HepG2 (cell line): Measurements from ENCODE around the gene MORN1. TPM values are rescaled to one million over a fixed set of nuclear protein-coding genes. Genes with fewer than 3 reads are reported as not detected.
A peak's percentile ranks its signal among the peaks of the same experiment; 100 is the strongest.

Experiments used
- FOSL1 ChIP-seq: sonication (generic); formaldehyde crosslinking; IDR thresholded peaks from 2 replicates; pipeline ENCODE4 v1.9.0; 2021; ENCODE audit warnings: missing genetic modification reagents, borderline replicate concordance
- GTF3A ChIP-seq: sonication (generic); formaldehyde crosslinking; conservative IDR thresholded peaks from 2 replicates; pipeline ENCODE4 v1.4.0; 2020; ENCODE audit warnings: mild to moderate bottlenecking, missing genetic modification reagents
- HNRNPK ChIP-seq: fragments of 200-400 bp; formaldehyde crosslinking; IDR thresholded peaks from 2 replicates; pipeline ENCODE4 v1.6.1; 2018; ENCODE audit warnings: low read length, low read depth, moderate library complexity, mild to moderate bottlenecking; ENCODE audit not compliant: poor library complexity, severe bottlenecking
- HNRNPLL ChIP-seq: fragments of 200-400 bp; formaldehyde crosslinking; IDR thresholded peaks from 2 replicates; pipeline ENCODE4 v1.6.1; 2017; ENCODE audit warnings: mild to moderate bottlenecking, low read depth, low read length; ENCODE audit not compliant: poor library complexity, severe bottlenecking
- IKZF1 ChIP-seq: fragments of 450-650 bp; IDR thresholded peaks from 2 replicates; pipeline ENCODE4 v1.7.1; 2016
- KLF13 ChIP-seq: sonication (generic); formaldehyde crosslinking; IDR thresholded peaks from 2 replicates; pipeline ENCODE4 v1.4.0; 2020; ENCODE audit warnings: mild to moderate bottlenecking, missing genetic modification reagents
- KLF16 ChIP-seq, 2 experiments: sonication (generic) in 1 of 2; formaldehyde crosslinking in 1 of 2; IDR thresholded peaks; 2 replicates each; pipeline versions ENCODE4 v1.6.1 to v1.8.0; 2016 to 2023; ENCODE audit warnings: missing genetic modification reagents in 2 of 2, missing compliant biosample characterization in 1 of 2
- MBNL3 ChIP-seq: fragments of 250-450 bp; sonication (Bioruptor Pico); conservative IDR thresholded peaks from 2 replicates; pipeline ENCODE4 v1.8.0; 2022; ENCODE audit warnings: mild to moderate bottlenecking, inconsistent platforms
- NKX3-1 ChIP-seq: sonication (generic); formaldehyde crosslinking; IDR thresholded peaks from 2 replicates; pipeline ENCODE4 v1.5.0; 2020; ENCODE audit warnings: missing genetic modification reagents
- PAX8 ChIP-seq: sonication (generic); formaldehyde crosslinking; IDR thresholded peaks from 2 replicates; pipeline ENCODE4 v1.8.0; 2022; ENCODE audit warnings: mild to moderate bottlenecking, missing genetic modification reagents, borderline replicate concordance
- SOX13 ChIP-seq, 3 experiments: fragments of 450-650 bp in 1 of 3; sonication (generic) in 1 of 3; formaldehyde crosslinking in 1 of 3; IDR thresholded peaks in 2 of 3; conservative IDR thresholded peaks in 1 of 3; 2 replicates each; pipeline versions ENCODE4 v1.5.0 to v1.6.1; 2016 to 2020; ENCODE audit warnings: antibody characterized with exemption in 1 of 3, mild to moderate bottlenecking in 1 of 3, missing compliant biosample characterization in 1 of 3, missing genetic modification reagents in 1 of 3, moderate library complexity in 1 of 3
- SOX6 ChIP-seq, 2 experiments: fragments of 450-650 bp in 1 of 2; sonication (generic) in 1 of 2; formaldehyde crosslinking in 1 of 2; IDR thresholded peaks; 2 replicates each; pipeline versions ENCODE4 v1.4.0 to v1.6.1; 2017 to 2020; ENCODE audit warnings: antibody characterized with exemption in 1 of 2, mild to moderate bottlenecking in 1 of 2, missing genetic modification reagents in 1 of 2
- SP2 ChIP-seq: sonication (generic); formaldehyde crosslinking; IDR thresholded peaks from 2 replicates; pipeline ENCODE4 v1.5.1; 2020; ENCODE audit warnings: mild to moderate bottlenecking, missing genetic modification reagents
- ZNF549 ChIP-seq: sonication (generic); formaldehyde crosslinking; IDR thresholded peaks from 2 replicates; pipeline ENCODE4 v1.5.0; 2020; ENCODE audit warnings: missing genetic modification reagents
- ZNF713 ChIP-seq: sonication (generic); formaldehyde crosslinking; IDR thresholded peaks from 2 replicates; pipeline ENCODE4 v1.4.0; 2020; ENCODE audit warnings: mild to moderate bottlenecking, missing genetic modification reagents
- ZNF792 ChIP-seq: IDR thresholded peaks from 2 replicates; pipeline ENCODE4 v1.6.1; 2016
- ZSCAN22 ChIP-seq: sonication (generic); formaldehyde crosslinking; IDR thresholded peaks from 2 replicates; pipeline ENCODE4 v1.4.0; 2020; ENCODE audit warnings: mild to moderate bottlenecking, missing genetic modification reagents
- ZSCAN30 ChIP-seq: sonication (generic); formaldehyde crosslinking; IDR thresholded peaks from 2 replicates; pipeline ENCODE4 v1.5.0; 2020; ENCODE audit warnings: mild to moderate bottlenecking, missing genetic modification reagents
- polyA plus RNA-seq, 8 experiments: library from polyadenylated mRNA; depleted of rRNA in 3 of 8; stranded (reverse) in 7 of 8; unstranded in 1 of 8; fragments of >200 nt; fragmentation: Illumina TruSeq in 4 of 8; extraction: Trizol in 4 of 8; gene quantifications; 2 replicates each; pipeline versions ENCODE4 v1.2.1 to v1.2.3, GENCODE V29; 2011 to 2016; ENCODE audit warnings: low read depth in 4 of 8, missing spikeins in 1 of 8, mixed read lengths in 1 of 8; ENCODE audit not compliant: insufficient read depth in 1 of 8
- total RNA-seq, 5 experiments: library from RNA; depleted of rRNA; stranded (reverse); fragments of >200 nt; fragmentation: Illumina TruSeq; extraction: Trizol; gene quantifications; 2 replicates each; pipeline ENCODE4 v1.2.3, GENCODE V29; 2016; ENCODE audit warnings: low read depth in 1 of 5
- TF ChIP-seq, protein P1 (sequence below): sonication (generic); formaldehyde crosslinking; IDR thresholded peaks from 2 replicates; pipeline ENCODE4 v1.4.0; 2020; ENCODE audit warnings: missing genetic modification reagents
- TF ChIP-seq, protein P2 (sequence below): sonication (generic); formaldehyde crosslinking; IDR thresholded peaks from 2 replicates; pipeline ENCODE4 v1.4.0; 2020; ENCODE audit warnings: missing genetic modification reagents
- TF ChIP-seq, protein P3 (sequence below): sonication (generic); formaldehyde crosslinking; IDR thresholded peaks from 2 replicates; pipeline ENCODE4 v1.8.1; 2023; ENCODE audit warnings: missing genetic modification reagents, inconsistent platforms, borderline replicate concordance
- TF ChIP-seq, protein P4 (sequence below): sonication (generic); formaldehyde crosslinking; IDR thresholded peaks from 2 replicates; pipeline ENCODE4 v1.9.0; 2021; ENCODE audit warnings: missing genetic modification reagents, borderline replicate concordance
- TF ChIP-seq, protein P5 (sequence below): IDR thresholded peaks from 2 replicates; pipeline ENCODE4 v1.6.1; 2016; ENCODE audit warnings: mild to moderate bottlenecking, missing biosample characterization, missing genetic modification reagents

MORN1 gene
- total and polyA plus RNA-seq, 2 of the 13 experiments (the other 11 are each of a cell fraction or from before 2014, with no cell fraction given): 3.1 to 6.5 TPM

DNA sequence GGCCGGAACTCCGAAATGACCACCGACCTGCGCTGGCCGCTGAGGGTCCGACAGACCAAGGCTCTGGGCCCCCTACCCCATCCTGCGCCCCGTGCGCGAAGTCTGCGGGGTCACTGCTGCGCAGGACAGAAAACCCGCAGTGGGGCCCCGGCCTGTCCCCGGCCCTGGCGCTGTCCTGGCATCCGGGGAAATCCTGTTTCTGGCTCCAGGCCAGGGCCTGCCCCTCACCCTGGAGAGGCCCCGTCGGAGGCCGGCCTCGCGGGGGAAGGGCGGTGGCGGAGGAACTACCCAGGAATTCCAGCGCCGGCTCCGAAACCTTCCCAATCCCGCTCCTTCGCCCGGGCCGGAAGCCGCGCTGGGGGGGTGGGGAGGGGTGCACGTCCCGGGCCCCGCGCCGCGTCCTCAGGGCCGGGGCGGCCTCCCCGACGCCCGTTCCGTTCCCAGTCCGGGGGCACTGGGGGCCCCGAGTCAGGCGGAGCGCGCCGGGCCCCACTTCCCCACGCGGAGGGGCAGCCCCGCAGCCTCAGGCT lies 77.0 kb downstream of the MORN1 start (continued):
- TF ChIP-seq FOSL1 (CRISPR knock-in tag) (no peak), HNRNPK (peak; percentile 73), ZNF549 (CRISPR knock-in tag) (no peak), IKZF1 (no peak), PAX8 (CRISPR knock-in tag) (no peak), MBNL3 (CRISPR knock-in tag) (no peak), NKX3-1 (no peak), ZSCAN30 (no peak), ZSCAN22 (no peak), GTF3A (CRISPR knock-in tag) (no peak), ZNF792 (CRISPR knock-in tag) (no peak), ZNF713 (CRISPR knock-in tag) (no peak), SOX6 (IDR thresholded peaks at IDR 0.05) (no peak), SOX6 (CRISPR knock-in tag; IDR thresholded peaks at IDR 0.05) (no peak; the same call in 1 of the 2 replicates), SP2 (CRISPR knock-in tag) (no peak), SOX13 (IDR thresholded peaks at IDR 0.05) (no peak), SOX13 (CRISPR knock-in tag; conservative IDR thresholded peaks at IDR 0.05 in 1 of 2, IDR thresholded peaks at IDR 0.05 in 1 of 2) (peak in 1 of 2 experiments; percentile 18; a peak in 1 of 4 replicates), HNRNPLL (peak; percentile 60), KLF13 (no peak), KLF16 (CRISPR knock-in tag; IDR thresholded peaks at IDR 0.05) (no peak)
- TF ChIP-seq, protein P1, sequence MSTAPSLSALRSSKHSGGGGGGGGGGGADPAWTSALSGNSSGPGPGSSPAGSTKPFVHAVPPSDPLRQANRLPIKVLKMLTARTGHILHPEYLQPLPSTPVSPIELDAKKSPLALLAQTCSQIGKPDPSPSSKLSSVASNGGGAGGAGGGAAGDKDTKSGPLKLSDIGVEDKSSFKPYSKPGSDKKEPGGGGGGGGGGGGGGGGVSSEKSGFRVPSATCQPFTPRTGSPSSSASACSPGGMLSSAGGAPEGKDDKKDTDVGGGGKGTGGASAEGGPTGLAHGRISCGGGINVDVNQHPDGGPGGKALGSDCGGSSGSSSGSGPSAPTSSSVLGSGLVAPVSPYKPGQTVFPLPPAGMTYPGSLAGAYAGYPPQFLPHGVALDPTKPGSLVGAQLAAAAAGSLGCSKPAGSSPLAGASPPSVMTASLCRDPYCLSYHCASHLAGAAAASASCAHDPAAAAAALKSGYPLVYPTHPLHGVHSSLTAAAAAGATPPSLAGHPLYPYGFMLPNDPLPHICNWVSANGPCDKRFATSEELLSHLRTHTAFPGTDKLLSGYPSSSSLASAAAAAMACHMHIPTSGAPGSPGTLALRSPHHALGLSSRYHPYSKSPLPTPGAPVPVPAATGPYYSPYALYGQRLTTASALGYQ (CRISPR knock-in tag): no peak
- TF ChIP-seq, protein P2, sequence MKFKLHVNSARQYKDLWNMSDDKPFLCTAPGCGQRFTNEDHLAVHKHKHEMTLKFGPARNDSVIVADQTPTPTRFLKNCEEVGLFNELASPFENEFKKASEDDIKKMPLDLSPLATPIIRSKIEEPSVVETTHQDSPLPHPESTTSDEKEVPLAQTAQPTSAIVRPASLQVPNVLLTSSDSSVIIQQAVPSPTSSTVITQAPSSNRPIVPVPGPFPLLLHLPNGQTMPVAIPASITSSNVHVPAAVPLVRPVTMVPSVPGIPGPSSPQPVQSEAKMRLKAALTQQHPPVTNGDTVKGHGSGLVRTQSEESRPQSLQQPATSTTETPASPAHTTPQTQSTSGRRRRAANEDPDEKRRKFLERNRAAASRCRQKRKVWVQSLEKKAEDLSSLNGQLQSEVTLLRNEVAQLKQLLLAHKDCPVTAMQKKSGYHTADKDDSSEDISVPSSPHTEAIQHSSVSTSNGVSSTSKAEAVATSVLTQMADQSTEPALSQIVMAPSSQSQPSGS (CRISPR knock-in tag): no peak
- TF ChIP-seq, protein P3, sequence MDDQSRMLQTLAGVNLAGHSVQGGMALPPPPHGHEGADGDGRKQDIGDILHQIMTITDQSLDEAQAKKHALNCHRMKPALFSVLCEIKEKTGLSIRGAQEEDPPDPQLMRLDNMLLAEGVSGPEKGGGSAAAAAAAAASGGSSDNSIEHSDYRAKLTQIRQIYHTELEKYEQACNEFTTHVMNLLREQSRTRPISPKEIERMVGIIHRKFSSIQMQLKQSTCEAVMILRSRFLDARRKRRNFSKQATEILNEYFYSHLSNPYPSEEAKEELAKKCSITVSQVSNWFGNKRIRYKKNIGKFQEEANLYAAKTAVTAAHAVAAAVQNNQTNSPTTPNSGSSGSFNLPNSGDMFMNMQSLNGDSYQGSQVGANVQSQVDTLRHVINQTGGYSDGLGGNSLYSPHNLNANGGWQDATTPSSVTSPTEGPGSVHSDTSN (CRISPR knock-in tag): no peak
- TF ChIP-seq, protein P4, sequence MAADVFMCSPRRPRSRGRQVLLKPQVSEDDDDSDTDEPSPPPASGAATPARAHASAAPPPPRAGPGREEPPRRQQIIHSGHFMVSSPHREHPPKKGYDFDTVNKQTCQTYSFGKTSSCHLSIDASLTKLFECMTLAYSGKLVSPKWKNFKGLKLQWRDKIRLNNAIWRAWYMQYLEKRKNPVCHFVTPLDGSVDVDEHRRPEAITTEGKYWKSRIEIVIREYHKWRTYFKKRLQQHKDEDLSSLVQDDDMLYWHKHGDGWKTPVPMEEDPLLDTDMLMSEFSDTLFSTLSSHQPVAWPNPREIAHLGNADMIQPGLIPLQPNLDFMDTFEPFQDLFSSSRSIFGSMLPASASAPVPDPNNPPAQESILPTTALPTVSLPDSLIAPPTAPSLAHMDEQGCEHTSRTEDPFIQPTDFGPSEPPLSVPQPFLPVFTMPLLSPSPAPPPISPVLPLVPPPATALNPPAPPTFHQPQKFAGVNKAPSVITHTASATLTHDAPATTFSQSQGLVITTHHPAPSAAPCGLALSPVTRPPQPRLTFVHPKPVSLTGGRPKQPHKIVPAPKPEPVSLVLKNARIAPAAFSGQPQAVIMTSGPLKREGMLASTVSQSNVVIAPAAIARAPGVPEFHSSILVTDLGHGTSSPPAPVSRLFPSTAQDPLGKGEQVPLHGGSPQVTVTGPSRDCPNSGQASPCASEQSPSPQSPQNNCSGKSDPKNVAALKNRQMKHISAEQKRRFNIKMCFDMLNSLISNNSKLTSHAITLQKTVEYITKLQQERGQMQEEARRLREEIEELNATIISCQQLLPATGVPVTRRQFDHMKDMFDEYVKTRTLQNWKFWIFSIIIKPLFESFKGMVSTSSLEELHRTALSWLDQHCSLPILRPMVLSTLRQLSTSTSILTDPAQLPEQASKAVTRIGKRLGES (CRISPR knock-in tag): no peak
- TF ChIP-seq, protein P5, sequence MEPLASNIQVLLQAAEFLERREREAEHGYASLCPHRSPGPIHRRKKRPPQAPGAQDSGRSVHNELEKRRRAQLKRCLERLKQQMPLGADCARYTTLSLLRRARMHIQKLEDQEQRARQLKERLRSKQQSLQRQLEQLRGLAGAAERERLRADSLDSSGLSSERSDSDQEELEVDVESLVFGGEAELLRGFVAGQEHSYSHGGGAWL: no peak; the same call in 1 of the 2 replicates
